ENCODE results near the gene SORBS2.

The SORBS2 gene

DNA sequence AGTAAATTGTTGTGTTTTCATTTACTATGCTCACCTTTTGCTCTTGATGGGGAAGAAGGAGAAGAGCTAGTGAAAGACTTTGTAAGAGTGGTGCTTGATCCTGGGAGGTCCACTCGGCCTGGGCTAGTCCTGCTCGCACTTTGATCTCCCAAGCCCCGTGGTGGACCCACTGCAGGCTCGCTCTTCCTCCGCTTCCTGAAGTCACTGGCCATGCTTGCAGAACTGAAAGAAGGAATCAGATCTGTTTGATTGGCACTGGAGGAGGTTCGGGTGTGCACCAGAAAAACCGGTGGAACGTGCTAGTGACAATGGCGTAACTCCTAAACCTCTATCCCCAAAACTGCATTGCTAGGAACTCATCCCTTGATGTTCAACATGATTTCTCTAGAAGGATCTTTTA is 185.2 kb downstream of the SORBS2 start:
- no peak for DNase-seq

DNA sequence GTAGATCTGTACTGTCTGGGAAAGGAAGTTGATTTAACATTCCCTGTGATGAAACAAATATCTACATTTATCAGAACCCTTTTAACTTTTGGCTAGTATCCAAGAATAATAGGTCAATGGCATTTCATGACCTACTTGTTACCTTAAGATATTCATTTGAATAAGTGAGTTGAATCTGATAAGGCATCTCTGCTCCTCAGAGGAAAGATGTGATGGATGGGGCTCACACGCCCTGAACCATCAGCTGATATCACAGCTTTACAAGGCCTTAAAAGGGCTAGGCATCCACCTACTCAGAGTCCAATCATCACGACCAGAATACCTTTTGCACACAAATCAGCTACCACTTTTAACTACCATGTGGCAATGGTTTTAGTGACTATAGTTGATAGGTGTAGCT is 186.5 kb downstream of the SORBS2 start:
- DNase-seq = no peak

DNA sequence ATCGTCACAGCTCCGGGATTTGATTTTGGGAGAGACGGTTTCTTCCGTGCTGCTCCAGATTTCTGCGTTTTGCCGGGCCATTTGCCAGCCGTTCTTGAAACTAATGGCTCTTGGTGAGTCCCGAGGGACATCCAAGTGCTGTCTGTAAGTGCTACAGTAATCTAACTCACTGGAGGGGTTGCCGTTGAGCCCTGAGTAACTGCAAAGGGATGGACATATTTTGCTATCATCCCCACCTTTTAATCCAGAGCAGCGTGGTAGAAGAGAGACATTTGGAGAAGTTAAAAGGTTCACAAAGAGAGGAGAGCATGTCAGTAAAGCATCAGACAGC is 187.8 kb downstream of the SORBS2 start:
- no peak for DNase-seq

DNA sequence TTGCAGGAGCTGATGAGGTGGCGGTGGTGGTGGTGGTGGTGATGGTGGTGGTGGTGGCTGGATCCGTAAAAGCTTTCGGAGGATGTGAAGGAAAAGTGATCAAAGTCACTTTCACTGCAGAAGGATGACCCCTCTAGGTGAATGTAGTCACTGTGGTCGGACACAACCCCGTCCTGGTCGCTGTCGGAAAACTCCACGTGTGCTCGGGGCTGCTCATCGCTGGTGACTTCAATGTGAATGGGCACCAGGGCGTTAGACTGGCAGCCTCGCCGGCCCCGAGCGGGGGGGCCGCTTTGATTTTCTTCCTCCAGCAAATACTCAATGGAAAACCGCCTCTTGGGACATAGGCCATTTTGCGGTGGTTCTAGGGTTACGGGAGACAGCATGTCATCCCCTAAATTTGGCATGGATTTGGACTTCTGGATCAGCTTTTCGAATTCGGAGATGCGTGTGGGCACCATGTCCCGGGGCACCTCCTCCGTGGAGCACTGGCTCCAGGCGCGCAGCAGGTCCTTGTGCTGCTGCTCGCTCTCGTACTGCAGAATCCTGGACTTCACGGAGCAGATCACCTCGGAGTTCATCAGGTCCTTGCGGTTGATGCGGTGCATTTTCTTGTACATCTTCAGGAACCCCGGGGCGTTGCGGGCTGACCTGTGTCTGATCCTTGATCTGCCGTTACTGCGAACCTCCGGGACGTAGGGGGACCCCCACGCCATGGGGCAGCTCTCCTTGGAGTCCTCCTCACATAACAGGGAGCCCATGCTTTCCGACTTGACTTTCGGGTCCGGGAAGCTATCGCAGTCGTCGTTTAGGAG is 188.3 kb downstream of the SORBS2 start:
- DNase-seq = no peak

DNA sequence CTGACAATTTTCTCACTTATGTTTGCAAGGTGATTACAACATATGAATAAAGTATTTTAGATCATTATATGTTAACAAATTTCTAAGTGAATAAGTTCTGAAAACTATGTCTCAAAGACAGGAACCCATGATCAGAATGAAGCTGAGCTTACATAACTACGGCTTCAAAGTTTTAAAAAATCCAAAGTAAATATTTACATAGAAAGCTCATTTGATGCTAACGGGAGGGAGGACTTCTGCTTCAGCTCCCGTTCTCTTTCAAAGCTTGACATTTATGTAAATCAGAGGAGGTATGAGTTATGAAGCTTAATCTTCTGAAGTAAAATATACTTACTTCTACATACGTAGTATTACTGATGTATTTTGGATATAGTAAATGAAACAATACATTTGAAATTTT is 203.8 kb downstream of the SORBS2 start:
- DNase-seq = no peak

DNA sequence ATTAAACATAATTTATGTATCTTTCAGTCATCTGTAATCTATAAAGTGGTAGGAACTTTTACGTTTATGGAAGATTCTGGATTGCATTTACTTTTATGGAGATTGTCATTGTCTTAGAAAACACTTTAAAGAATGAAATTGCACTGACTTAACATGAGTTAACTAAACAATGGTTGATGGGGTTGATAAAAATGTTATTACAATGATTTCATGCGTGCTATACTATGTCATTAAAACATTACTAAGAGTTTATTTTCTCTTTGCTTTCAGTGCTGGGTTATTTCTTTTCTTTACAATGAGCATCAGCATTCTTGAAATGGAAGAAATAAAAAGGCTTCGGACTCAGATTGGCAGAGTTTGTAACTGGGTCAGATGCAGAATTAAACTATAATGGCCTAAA is 209.6 kb downstream of the SORBS2 start:
- DNase-seq = no peak

DNA sequence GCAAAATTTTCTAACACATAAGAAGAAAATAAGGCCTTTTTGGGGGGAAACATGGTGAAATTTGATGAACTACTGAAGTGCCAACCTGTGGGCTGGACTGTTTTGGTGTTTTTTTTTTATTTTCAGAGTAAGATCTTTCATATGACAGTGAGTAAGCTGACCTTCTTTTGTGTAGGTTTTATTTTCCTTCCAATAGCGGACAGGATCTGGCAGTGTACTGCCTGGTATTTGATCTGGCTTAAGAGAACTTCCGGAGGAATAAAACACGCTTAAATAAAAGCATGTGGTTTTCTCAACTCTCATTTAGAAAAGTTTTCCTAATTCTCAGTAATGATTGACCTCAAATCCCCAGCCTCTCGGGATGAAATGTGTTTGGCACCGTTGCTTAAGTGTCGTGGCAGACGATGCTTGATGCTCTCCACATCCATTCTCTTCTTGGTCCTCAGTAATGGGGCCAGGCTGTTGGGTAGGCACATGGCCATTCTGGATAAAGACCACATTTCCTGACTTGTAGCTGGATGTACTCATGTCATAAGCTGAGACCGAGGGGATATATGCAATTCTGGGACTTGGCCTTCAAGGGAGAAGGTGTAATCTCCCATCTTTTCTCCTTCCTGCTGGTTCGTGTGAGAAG is 211.1 kb downstream of the SORBS2 start:
- no peak for DNase-seq

DNA sequence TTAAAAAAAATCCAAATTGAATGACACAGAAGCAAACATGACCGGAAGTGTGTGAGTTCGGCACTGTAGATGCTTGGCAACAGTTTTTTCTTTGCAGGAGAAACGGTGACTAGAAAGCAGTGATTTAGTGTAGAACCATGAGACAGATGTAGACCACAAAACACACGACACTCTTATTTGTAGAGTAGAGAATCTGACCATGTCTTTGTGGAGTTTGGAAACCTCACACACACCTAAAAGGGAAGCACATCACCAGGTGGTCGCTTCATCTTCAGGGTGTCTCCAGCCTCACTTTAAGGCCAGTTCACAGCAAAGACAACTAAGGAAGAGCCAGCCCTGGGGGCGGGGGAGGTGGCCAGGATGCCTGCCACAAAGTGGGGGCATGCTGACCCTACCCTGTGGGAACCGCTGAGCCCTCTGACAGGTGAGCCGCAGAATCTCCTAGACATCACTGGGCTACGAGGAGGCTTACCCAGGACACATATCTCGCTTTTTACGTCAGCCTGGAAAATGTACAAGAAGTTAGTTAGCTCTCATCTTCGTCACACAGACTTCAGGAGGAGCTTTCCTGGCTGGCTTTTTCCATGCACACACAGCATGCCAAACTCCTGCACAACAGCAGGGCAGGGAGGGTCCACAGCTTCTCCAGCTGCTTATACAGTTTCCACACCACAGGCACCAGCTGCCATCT is 212.3 kb downstream of the SORBS2 start:
- no peak for DNase-seq

DNA sequence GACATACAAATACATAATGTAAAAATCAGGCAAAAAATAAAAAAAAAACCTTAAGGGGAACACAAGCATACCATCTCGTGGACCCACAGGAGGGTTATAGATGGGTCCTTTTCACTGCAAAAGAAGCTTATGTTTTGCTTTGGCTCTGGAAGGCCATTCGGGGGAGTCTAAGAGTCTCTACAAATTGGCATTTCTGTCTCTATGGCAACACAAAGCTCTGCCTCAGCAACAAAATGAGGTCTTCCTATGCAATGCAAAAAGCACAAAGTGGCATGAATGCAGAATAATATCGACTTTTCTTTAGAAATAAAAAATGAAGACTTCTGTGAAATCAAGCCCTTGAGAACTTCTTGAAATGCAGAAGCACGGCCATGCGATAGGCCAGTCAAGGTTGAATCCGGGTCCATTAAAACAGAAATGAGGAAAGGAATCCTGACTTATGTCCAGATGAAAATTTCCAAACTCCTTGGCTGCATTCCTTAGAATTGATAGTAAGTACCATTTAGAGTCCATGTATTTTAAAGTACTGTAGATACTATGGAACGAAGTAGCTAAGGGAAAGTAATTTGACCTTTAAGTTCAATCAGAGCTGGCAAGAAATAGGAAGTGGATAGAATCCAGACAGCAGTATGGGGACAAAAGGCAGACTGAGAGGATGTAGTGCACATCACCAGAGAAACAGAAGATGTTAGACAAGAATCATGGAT is 213.0 kb downstream of the SORBS2 start:
- DNase-seq = no peak

DNA sequence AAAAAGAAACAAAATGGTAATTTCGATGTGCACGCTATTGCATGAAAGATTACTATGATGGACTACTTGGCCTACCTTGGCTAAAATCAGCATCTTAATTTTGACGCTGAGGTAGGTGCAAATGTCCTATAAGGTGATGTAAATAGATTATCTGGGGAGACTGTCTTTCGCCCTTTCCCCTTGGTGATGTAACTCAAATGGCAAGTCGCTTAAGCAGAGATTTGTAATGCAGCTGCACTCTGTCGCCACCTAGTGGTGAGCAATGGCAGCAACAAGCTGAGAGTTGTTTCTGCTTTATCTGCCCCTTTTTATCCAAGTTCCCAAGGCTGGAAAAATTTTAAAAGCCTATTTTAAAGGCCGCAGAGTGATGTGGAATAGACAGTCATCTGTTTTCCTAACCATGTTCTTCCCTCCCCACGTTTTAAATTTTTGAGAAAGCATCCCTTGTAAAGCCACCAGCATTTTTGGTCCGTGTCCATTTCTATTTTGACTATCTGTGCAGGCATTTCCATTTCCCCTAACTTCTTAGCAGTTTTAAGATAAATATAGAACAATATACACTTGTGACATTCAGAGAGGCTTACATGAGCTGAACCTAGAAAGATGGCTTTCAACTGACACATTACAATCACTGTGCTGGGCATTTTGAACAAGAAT is 214.3 kb downstream of the SORBS2 start:
- DNase-seq = peak in 12 of 14 donors; percentile 8 to 74 (median 43)

DNA sequence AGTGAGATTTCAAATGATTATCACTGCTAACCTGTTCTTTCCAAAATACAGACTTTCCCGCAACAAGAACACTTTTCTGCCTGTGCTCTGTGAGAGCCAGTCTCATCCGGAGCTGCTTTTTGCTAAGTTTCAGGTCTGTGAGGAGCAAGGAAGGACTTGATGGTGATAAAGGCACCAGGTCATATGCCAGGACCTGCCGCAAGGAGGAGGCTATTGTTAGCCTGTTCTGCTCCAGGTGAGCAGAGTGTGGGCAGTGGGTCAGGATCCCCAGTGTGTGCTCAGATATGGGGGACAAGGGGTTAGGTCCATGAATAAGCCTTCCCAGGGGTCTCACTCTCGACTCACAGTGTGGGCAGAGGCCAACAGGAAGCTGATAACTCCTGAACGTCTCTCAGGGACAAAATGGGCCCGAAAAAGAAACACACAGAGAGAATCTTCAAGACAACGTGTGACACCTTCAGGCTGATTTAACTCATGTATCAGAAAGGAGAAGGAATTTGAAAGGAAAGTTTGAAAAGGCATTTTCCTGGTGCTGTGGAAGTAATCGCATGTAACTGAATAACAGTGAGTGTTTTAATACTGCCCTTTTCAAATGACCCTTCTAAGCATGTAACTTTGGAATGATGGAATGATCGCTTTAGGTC is 219.0 kb downstream of the SORBS2 start:
- no peak for DNase-seq

DNA sequence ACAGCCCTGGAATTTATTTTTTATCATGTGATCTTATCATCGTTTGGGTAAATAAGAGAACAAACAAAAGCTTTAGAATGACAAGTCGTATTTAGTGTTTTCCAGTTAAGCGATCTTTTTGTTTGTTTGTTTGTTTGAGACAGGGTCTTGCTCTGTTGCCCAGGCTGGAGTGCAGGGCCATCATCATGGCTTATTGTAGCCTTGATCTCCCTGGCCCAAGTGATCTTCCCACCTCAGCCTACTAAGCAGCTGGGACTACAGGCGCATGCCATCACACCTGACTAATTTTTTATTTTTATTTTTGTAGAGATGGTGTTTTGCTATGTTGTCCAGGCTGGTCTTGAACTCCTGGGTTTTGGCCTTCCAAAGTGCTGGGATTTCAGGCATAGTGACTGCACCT is 219.6 kb downstream of the SORBS2 start:
- DNase-seq = no peak

DNA sequence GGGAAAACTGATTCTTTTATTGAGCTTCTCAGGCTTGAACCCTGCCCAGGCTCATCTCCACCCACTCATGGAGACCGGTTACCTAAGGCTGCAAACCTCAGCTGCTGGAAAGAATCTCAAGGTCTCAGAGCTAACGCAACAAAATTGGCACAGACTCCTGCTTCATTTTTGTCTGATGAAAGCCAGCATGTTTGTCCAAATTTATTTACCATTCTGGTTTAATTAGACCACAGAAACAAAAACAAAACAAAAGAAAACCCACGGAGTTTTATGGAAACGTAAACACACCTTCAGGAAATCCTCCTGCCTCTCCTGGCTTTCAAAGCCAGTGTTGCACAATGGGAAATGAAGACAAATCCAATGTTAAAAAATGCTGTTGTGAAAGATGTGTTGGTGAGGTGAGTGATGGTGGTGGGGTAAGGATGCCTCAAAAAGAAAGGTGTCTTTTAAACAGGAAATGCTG is 220.3 kb downstream of the SORBS2 start:
- no peak for DNase-seq

DNA sequence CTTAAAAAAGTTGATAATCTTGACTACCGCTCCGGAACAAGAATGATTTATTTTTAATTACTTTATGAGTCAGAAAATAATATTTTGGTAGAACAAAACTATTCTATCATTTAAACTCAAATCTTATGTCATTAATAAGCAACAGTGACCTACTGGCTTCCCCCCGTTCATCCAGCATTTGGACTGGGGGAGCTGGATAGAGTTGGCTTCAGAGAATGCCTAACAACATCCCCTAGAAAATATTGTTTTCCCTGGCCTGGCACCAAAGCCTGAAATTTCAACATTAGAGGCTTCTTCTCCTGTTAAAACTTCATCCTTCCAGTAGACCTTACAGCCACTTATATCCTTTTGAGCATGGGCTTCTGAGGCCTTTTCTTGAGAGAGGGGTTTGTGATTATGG is 221.0 kb downstream of the SORBS2 start:
- no peak for DNase-seq

DNA sequence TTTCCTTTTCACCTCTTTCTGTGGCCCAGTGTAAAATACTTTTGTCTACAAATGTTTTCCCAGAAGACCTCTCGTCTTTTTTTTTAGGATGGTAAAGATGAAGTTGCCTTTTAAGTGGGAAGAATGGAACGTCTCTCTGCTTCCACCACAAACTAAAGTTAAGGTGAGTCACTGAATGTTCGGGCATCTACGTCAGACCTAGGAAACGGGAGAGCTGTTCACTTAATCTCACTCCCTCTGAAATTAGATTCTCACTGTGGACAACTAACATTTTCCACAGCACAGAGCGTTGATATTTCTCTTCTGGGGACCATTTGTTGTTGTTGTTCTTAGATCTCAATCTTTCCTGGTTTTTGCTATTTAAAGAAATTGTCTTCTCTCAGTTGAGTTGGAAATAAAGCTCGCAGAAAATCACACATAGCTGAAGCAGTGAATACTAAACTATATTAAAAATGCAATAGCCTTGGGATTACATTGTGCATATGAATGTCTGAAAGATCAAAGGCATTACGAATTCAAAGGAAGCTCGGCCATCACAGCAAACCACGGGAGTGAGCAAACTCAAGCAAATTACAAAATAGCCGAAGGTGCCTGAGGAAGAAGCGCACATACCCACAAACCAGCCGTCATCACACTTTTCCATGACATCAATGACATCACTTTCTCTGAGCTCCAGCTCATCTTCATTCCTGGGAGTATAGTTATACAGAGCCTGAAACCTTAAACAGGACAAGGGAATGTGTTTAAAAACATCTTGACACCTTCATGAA is 222.7 kb downstream of the SORBS2 start:
- DNase-seq = no peak

DNA sequence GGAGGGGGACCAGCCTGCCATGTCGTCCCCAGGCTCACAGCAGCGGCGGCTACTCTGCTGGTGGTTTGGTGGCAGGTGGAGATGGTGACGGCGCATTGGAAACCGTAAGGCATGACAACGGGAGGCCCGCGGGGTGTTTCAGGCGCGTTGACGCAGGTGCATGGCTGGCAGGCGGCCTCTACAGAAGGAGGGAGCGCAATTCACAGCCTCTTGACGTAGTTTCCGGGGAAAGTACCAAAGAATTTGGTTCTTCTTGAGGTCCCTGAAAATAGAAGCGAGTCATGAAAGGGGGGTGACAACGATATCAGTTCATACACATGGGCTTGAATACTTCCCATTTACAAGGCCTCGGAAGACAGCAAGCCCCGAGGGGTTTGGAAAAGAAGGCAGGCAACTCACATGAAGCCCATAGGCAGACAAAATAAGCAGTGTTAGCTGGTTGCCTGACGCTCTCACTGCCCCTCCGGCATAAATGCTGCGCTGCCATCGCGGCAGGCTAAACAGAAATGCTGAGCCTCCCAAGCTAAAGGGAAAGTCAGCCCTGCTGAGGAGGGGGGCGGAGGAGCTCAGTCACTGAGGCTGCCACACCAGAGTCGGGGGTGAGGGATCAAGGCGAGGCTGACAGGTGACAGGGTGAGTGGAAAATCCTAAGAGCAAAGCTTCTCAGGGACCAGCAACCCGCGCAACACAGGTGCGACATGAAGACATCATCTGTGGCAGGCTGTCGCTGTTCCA is 224.4 kb downstream of the SORBS2 start:
- DNase-seq = peak in 3 of 14 donors; percentile 10 to 94 (median 32)

DNA sequence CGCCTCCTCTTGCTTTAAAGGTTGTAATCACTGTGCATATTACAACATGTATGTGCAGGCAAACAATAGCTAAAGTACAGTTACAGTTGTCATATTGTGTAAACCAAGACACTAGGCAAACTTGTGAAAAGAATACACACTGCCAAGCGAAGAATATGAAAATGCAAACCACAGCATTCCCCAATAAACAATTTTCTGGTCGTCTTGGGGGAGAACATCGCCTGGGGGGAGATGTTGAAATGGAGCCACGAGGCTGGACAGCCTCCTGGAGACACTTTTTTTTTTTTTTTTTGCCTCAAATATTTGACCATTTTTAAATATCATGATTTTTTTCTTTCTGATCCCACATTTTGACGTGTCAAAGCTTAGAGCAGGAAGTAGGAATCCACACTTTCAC is 225.0 kb downstream of the SORBS2 start:
- DNase-seq = peak in 1 of 14 donors; percentile 35

DNA sequence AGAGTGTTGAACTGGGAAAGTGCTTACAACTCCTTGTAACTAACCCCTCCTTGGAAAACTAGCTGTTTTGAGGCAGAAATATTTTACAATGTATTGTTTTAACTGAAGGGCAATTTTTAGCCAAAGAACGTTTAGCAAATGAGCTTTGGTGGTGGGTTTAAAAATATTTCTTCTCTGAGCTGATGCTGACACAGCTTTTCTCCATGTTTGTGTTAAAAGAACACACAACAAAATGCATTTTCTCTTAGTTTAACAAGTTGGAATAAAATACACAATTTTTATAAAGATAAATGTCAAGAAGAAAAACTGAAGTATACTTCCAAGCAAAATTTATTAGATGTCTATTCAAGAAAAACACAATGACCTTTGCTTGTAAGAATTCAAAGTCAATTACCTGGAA is 226.8 kb downstream of the SORBS2 start:
- DNase-seq = no peak

DNA sequence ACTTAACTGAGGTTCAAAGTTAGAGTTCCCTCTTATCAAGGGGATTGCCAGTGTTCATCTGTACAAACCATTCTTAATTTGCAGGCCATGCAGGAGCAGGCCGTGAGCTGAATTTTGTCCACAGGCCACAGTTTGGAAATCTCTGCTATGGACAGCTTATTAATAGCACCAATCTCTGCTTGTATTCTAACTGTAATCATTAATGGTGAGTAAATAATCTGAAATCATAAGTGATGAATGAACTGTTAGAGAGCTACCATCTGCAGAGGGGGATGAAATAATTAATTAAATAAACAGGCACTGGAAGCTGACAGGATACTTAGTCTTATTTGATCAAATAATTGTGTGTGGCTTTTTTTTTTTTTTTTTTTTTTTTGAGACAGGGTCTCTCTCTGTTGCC is 228.2 kb downstream of the SORBS2 start:
- DNase-seq = no peak

DNA sequence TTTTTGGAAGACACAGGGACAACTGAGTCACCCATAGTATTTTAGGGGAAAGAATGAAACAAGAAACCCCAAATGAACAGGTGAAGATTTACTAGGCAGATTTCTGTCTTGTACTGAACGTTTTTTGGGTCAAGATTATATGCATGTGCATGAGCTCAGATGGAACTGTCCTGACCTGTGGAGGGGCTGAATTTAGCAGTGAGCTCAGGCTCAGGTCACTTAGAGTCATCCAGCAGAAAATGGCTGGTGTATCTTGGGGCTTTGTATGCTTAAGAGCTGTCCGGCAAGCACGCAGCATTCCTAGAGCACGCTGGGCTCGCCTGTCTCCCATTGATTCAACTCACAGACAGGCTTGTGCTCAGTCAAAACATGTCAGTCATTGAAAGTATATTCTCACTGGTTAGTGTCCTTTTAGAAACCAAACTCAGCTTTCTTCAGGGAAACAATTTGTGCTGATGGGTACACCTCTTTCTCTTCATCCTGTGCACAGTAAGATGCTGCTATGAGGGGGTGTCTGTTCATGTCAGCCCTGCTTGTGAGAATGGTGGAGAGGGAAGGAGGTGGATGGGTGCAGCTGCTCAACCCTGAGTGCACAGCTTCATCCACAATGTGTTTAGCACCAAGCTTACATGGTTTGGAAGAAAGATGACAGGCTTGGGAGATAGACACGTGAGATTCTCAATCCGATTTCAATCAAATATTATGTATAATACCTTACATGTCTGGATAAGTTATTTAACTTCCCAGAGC is 229.2 kb downstream of the SORBS2 start:
- no peak for DNase-seq
